HL-60 (cell line): ENCODE measurements around the gene S100A5.

Source experiments
- DNase-seq, 2 experiments: peaks; one replicate each; pipeline ENCODE4 v3.0.0-alpha.2; 2010 to 2020; ENCODE audit warnings: low read depth in 1 of 2, low spot score in 1 of 2
- H3K27ac ChIP-seq: fragments of 250-450 bp; sonication (Bioruptor Pico); replicated peaks from 2 replicates; pipeline ENCODE4 v1.5.1; 2020; ENCODE audit warnings: mild to moderate bottlenecking, moderate library complexity
- H3K27me3 ChIP-seq: fragments of 250-450 bp; sonication (Bioruptor Pico); 2 replicates; pipeline ENCODE4 v1.5.1; 2021; ENCODE audit warnings: mild to moderate bottlenecking, moderate library complexity; ENCODE audit not compliant: insufficient read depth, poor library complexity, severe bottlenecking
- H3K4me3 ChIP-seq: replicated peaks from 2 replicates; pipeline ENCODE4 v1.5.1; 2011; ENCODE audit warnings: mild to moderate bottlenecking, control low read depth, low read length; ENCODE audit not compliant: insufficient read depth
- GABPA ChIP-seq: IDR thresholded peaks from 2 replicates; pipeline ENCODE4 v1.6.1; 2012; ENCODE audit warnings: low read depth
- POLR2AphosphoS5 ChIP-seq: IDR thresholded peaks from 2 replicates; pipeline ENCODE4 v1.6.1; 2012; ENCODE audit warnings: low read depth
- SPI1 ChIP-seq: IDR thresholded peaks from 2 replicates; pipeline ENCODE4 v1.6.1; 2012; ENCODE audit warnings: low read depth, mild to moderate bottlenecking, borderline replicate concordance
- TF ChIP-seq, protein P1 (sequence below): IDR thresholded peaks from one replicate; pipeline ENCODE4 v1.5.1; 2011; ENCODE audit warnings: low read length, control low read depth, inconsistent platforms; ENCODE audit not compliant: insufficient read depth
- TF ChIP-seq, protein P2 (sequence below): IDR thresholded peaks from 2 replicates; pipeline ENCODE4 v1.6.1; 2012; ENCODE audit warnings: low read depth; ENCODE audit not compliant: insufficient replicate concordance

Gene S100A5

DNA sequence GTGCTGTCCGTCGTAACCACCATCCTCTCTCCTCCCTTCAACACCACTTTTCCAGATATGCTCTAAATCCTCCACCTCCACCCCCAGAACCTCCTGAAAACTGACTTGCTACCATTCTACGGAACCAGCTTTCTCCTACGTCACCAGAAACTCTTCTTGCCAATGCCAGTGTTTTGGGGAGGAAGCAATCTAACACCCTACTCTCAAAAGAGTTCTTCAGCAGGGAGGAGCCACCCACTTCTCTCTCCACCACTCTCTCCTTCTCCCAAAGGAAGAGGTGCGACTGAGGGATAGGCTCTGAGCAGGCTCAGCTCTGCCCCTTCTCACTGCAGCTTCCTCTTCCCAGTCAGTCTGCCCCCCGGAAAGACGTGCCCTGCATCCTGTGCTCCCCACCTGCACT, 31.0 kb upstream of the S100A5 start:
- no peak for TF ChIP-seq POLR2AphosphoS5
- no peak for TF ChIP-seq SPI1
- TF ChIP-seq, protein P1, sequence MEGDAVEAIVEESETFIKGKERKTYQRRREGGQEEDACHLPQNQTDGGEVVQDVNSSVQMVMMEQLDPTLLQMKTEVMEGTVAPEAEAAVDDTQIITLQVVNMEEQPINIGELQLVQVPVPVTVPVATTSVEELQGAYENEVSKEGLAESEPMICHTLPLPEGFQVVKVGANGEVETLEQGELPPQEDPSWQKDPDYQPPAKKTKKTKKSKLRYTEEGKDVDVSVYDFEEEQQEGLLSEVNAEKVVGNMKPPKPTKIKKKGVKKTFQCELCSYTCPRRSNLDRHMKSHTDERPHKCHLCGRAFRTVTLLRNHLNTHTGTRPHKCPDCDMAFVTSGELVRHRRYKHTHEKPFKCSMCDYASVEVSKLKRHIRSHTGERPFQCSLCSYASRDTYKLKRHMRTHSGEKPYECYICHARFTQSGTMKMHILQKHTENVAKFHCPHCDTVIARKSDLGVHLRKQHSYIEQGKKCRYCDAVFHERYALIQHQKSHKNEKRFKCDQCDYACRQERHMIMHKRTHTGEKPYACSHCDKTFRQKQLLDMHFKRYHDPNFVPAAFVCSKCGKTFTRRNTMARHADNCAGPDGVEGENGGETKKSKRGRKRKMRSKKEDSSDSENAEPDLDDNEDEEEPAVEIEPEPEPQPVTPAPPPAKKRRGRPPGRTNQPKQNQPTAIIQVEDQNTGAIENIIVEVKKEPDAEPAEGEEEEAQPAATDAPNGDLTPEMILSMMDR: no peak
- TF ChIP-seq GABPA: no peak
- TF ChIP-seq, protein P2, sequence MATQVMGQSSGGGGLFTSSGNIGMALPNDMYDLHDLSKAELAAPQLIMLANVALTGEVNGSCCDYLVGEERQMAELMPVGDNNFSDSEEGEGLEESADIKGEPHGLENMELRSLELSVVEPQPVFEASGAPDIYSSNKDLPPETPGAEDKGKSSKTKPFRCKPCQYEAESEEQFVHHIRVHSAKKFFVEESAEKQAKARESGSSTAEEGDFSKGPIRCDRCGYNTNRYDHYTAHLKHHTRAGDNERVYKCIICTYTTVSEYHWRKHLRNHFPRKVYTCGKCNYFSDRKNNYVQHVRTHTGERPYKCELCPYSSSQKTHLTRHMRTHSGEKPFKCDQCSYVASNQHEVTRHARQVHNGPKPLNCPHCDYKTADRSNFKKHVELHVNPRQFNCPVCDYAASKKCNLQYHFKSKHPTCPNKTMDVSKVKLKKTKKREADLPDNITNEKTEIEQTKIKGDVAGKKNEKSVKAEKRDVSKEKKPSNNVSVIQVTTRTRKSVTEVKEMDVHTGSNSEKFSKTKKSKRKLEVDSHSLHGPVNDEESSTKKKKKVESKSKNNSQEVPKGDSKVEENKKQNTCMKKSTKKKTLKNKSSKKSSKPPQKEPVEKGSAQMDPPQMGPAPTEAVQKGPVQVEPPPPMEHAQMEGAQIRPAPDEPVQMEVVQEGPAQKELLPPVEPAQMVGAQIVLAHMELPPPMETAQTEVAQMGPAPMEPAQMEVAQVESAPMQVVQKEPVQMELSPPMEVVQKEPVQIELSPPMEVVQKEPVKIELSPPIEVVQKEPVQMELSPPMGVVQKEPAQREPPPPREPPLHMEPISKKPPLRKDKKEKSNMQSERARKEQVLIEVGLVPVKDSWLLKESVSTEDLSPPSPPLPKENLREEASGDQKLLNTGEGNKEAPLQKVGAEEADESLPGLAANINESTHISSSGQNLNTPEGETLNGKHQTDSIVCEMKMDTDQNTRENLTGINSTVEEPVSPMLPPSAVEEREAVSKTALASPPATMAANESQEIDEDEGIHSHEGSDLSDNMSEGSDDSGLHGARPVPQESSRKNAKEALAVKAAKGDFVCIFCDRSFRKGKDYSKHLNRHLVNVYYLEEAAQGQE: no peak
- Histone ChIP-seq H3K27ac (no peak overlapping the region), H3K4me3 (no peak overlapping the region), H3K27me3 (no peaks in the 10 kb centered on the region)
- DNase-seq: no peak

DNA sequence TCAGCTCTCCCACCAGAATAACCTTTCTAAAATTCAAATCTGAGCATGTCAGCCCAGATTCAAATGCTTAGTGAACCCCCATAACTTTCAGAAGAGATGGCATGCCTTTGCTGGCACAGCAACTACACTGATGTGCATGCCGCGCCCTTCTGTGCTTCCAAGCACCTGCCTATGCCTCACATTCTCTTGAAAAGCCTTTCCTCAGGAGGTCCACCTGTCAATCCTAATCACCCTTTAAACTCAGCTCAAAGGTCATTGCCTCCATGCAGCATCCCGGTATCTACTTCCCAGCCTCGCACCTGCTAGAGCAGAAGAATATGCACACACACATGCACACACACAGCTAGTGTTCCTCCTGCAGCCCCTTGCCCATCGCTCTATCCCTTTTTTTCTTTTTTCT, 30.1 kb upstream of the S100A5 start:
- H3K27ac ChIP-seq: no peak overlapping the region
- H3K4me3 ChIP-seq: no peak overlapping the region
- TF ChIP-seq SPI1 (no peak), GABPA (no peak)
- TF ChIP-seq, protein P1: no peak
- no peaks in the 10 kb centered on the region for H3K27me3 ChIP-seq
- no peak for DNase-seq

DNA sequence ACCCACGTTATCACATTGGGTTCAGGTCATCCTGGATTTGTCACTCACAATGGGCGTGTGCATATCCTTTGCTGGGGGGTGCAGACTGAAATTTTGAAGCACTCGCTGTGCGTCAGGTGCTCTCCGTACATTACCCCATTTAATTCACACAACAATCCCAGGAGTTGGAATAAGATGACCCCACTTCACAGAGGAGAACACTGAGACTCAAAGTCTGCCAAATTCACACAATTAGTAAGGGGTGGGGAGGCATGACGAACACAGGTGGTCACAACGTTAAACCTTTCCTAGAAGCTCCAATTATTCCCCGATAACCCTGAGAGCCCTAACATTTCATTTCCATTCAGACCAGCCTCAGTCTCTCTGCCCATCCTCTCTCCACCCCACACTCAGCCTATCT, 28.7 kb upstream of the S100A5 start:
- no peak for DNase-seq
- Histone ChIP-seq H3K27me3 (no peaks in the 10 kb centered on the region), H3K4me3 (no peak overlapping the region), H3K27ac (no peak overlapping the region)
- TF ChIP-seq, protein P1: no peak
- TF ChIP-seq SPI1 (no peak), POLR2AphosphoS5 (no peak), GABPA (no peak)
- TF ChIP-seq, protein P2: no peak

DNA sequence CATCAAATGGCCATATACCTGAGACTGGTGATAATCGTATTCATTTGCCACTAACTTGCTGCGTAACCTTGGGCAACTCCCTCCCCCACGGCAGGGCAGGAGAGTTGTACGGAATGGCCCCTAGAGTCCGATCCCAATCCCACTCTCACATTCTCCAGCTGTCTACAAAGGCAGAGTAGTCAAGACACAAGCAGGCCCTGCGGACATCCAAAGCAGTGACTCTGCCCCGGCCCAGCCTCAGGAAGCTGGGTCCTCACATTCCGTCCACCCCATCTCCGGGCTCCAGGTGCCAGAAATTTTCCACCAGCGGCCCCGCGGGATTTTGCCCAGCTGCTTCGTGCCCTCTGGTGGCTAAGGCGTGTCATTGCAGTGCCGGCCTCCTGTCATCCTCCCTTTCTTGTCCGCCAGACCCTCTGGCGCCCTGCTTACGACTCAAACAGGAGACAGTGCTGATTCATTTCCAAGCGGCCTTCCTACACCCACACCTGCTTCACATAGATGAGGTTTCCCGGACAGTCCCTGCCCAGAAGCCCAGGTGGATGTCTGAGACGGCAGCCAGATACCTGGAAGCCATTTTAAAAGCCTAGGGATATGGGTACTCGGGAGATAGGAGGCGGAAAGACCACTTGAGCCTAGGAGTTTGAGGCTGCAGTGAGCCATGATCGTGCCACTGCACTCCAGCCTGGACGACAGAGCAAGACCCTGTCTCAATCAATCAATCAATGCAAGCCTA, 27.8 kb upstream of the S100A5 start:
- H3K27me3 ChIP-seq: no peaks in the 10 kb centered on the region
- H3K27ac ChIP-seq: no peak overlapping the region
- DNase-seq: peak; percentile 64 to 78
- TF ChIP-seq GABPA: no peak
- TF ChIP-seq, protein P1: peak; percentile 98
- H3K4me3 ChIP-seq: peak overlapping the region; percentile 20
